Measurements from ENCODE around the gene ADGRD1.

ADGRD1 gene

DNA sequence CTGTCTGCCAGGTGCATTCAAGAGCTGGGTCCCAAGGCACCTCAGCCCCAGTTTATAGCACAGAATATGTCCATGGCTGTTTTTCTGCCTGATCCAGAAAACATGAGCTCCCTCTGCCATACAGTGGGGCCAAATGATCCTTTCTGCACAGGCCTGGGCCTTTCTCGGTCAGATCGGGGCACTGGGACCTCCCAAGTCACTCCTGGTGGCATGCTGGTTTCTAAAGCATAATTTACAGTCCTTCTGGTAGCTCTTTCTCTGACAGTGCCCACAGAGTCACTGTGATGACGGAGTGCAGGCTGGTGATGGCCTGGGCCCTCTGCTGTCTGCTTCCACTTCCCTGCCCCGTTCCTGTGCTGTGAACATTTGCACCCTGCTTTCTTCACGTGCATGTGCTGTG, 99.2 kb downstream of the ADGRD1 start:
- H3K27me3 ChIP-seq (ENCODE audit: control insufficient read depth, insufficient read depth, low read length): no peaks in the 10 kb centered on the region
- H3K9me3 ChIP-seq (ENCODE audit: control insufficient read depth, insufficient read depth, low read length): no peaks in the 10 kb centered on the region
- no peak overlapping the region for H3K9ac ChIP-seq (ENCODE audit: low read depth, low read length)
- H3K4me1 ChIP-seq (ENCODE audit: control insufficient read depth, insufficient read depth, low read length): no peaks in the 10 kb centered on the region
- no peak overlapping the region for H3K4me3 ChIP-seq (ENCODE audit: low read depth, low read length)
- H3K36me3 ChIP-seq (ENCODE audit: control insufficient read depth, insufficient read depth, low read length): no peaks in the 10 kb centered on the region

DNA sequence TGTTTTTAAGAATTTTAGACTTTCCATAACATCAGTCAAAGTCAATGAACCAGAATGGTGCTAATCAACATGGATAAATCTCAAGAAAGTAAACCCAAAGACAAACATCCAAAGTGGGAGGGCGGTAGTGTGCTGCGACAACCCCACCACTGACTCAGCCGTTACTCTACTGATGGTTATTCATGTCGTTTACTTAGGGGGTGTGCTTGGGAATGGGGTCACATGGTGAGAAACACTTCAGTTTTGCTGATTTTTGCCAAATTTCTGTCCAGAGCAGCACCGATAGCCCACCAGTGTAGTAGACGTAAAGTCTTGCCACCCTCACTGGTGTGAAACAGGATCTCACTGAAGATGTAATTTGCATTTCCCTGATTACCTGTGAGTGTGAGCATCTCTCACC, 99.9 kb downstream of the ADGRD1 start:
- Histone ChIP-seq H3K9me3 (ENCODE audit: control insufficient read depth, insufficient read depth, low read length) (no peaks in the 10 kb centered on the region), H3K27me3 (ENCODE audit: control insufficient read depth, insufficient read depth, low read length) (no peaks in the 10 kb centered on the region), H3K36me3 (ENCODE audit: control insufficient read depth, insufficient read depth, low read length) (no peaks in the 10 kb centered on the region), H3K4me1 (ENCODE audit: control insufficient read depth, insufficient read depth, low read length) (no peaks in the 10 kb centered on the region), H3K4me3 (ENCODE audit: low read depth, low read length) (no peak overlapping the region), H3K9ac (ENCODE audit: low read depth, low read length) (no peak overlapping the region)

DNA sequence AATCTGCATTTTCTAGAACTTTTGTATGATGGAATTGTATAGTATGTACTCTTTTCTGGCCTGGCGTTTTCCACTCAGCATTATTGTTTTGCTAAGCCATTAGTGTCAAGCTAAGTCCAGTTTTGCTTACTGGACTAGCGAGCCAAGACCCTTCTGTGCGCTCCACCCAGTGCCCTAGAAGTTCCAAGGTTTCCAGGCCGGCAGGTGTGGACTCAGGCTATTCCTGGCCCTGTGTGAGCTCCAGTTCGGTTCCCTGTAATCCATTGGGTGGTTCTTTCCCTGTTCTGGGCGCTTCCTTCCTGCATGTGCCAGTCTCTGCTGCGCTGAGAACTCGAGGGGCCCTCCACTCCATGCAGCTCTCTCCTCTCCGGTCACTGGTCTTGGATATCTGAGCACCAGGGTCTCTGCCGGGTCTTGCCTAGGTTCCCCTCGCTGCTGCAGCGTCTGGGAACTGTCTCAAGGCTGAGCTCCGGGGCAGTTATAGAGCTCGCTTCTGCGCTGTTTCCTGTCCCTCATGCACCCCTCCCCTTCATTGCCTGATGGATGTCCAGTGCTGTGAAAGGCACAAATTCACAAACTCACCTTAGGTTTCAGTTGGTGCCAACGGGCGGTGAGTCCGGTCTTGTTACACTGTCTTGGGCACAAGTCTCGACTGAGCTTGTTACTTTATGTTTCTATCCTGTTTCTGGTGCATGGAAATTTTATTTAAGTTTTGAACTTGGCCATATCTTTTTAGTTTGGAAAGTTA, 100.8 kb downstream of the ADGRD1 start:
- Histone ChIP-seq H3K9me3 (ENCODE audit: control insufficient read depth, insufficient read depth, low read length) (no peaks in the 10 kb centered on the region), H3K4me1 (ENCODE audit: control insufficient read depth, insufficient read depth, low read length) (no peaks in the 10 kb centered on the region), H3K36me3 (ENCODE audit: control insufficient read depth, insufficient read depth, low read length) (no peaks in the 10 kb centered on the region), H3K9ac (ENCODE audit: low read depth, low read length) (no peak overlapping the region), H3K27me3 (ENCODE audit: control insufficient read depth, insufficient read depth, low read length) (no peaks in the 10 kb centered on the region), H3K4me3 (ENCODE audit: low read depth, low read length) (no peak overlapping the region)

DNA sequence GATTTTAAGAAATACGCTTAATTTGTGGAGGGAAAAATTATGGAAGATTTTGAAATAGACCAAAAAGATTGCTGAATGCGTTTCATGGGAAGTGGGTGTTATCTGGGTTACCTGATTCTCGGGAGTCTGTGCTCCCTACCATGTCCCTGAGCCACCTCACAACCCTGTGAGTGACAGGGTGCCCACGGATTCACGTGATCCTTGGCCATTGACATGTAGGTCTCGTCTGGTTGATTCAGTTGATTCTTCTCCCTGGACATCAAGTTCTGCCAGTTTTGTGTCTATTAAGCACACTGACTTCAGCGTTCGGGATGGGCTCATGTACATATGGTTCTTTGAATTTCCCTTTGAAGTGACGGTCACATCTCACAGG, 101.4 kb downstream of the ADGRD1 start:
- no peak overlapping the region for H3K9ac ChIP-seq (ENCODE audit: low read depth, low read length)
- H3K4me1 ChIP-seq (ENCODE audit: control insufficient read depth, insufficient read depth, low read length): no peaks in the 10 kb centered on the region
- no peak overlapping the region for H3K4me3 ChIP-seq (ENCODE audit: low read depth, low read length)
- no peaks in the 10 kb centered on the region for H3K36me3 ChIP-seq (ENCODE audit: control insufficient read depth, insufficient read depth, low read length)
- no peaks in the 10 kb centered on the region for H3K9me3 ChIP-seq (ENCODE audit: control insufficient read depth, insufficient read depth, low read length)
- no peaks in the 10 kb centered on the region for H3K27me3 ChIP-seq (ENCODE audit: control insufficient read depth, insufficient read depth, low read length)

DNA sequence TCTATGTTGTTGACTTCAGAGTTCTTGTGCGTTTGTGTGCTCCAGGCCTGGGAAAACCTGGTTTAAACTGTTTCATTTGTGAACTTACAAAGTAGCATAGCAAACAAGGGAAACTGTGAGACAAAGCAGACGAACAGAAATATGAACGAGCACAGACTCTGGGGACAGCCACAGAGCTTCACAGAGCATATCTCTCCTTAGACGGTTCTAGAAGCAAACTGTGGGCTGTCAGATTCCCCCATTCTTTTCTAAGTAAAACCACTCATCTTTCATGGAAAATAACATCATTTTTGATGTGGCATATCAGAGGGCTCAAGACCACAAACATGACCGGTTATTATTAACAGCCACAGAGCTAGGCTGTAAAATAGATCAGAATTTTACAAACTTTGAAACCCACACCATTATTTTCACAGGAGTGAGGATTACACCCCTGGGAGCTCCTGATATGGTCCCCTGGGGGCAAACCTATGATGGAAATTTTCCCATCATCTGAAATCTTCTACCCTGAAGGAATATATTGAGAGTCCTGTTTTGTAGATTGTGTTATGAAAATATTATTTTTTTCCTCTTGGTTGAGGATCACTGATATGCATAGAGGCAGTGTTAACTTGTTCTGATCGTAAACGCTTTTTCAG, 102.0 kb downstream of the ADGRD1 start:
- no peaks in the 10 kb centered on the region for H3K27me3 ChIP-seq (ENCODE audit: control insufficient read depth, insufficient read depth, low read length)
- no peaks in the 10 kb centered on the region for H3K9me3 ChIP-seq (ENCODE audit: control insufficient read depth, insufficient read depth, low read length)
- no peaks in the 10 kb centered on the region for H3K36me3 ChIP-seq (ENCODE audit: control insufficient read depth, insufficient read depth, low read length)
- H3K4me1 ChIP-seq (ENCODE audit: control insufficient read depth, insufficient read depth, low read length): no peaks in the 10 kb centered on the region
- H3K9ac ChIP-seq (ENCODE audit: low read depth, low read length): no peak overlapping the region
- H3K4me3 ChIP-seq (ENCODE audit: low read depth, low read length): no peak overlapping the region

DNA sequence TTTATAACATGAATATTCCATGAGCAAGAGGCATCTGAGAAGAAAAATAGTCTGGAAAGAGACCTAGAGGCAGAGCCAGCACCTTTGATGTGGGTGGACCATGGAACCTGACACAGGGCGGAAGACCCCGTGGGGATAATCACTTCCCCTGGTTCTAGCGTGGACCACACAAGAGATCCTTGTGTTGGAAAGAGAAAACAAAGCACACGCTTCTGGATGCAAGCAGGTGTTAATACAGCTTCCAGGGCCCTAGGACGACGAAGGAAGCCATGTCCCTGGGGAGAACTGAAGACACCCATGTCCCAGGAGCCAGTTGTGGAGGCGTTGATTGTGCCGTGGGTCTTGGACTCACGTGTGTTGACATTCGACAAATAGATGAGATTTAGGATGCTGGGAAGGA, 102.9 kb downstream of the ADGRD1 start:
- H3K36me3 ChIP-seq (ENCODE audit: control insufficient read depth, insufficient read depth, low read length): no peaks in the 10 kb centered on the region
- H3K4me3 ChIP-seq (ENCODE audit: low read depth, low read length): no peak overlapping the region
- H3K27me3 ChIP-seq (ENCODE audit: control insufficient read depth, insufficient read depth, low read length): no peaks in the 10 kb centered on the region
- H3K4me1 ChIP-seq (ENCODE audit: control insufficient read depth, insufficient read depth, low read length): no peaks in the 10 kb centered on the region
- no peaks in the 10 kb centered on the region for H3K9me3 ChIP-seq (ENCODE audit: control insufficient read depth, insufficient read depth, low read length)
- H3K9ac ChIP-seq (ENCODE audit: low read depth, low read length): no peak overlapping the region

DNA sequence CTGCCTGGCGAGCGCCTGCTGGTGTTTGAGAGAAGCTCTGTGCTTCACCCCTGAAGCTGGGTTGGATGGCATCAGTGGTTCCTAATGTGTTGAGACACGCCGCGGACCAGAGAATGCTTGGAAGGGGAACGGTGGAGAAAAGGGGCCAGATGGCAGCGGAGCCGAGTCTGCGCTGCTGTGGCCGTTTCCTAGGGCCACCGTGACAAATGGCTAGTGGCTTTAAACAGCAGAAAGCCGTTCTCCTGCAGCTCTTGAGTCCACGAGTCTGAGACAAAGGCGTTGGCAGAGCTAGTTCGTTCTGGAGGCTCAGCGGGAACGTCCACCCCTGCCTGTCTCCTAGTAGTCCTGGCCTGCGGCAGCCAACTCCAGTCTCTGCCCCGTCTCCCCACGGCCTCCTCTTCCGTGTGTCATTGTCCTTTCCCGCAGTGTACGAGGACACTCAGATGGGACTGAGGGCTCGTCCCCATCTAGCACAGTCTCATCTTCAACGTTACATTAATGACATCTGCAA, 103.6 kb downstream of the ADGRD1 start:
- no peaks in the 10 kb centered on the region for H3K4me1 ChIP-seq (ENCODE audit: control insufficient read depth, insufficient read depth, low read length)
- no peak overlapping the region for H3K4me3 ChIP-seq (ENCODE audit: low read depth, low read length)
- no peaks in the 10 kb centered on the region for H3K36me3 ChIP-seq (ENCODE audit: control insufficient read depth, insufficient read depth, low read length)
- H3K9me3 ChIP-seq (ENCODE audit: control insufficient read depth, insufficient read depth, low read length): no peaks in the 10 kb centered on the region
- H3K9ac ChIP-seq (ENCODE audit: low read depth, low read length): no peak overlapping the region
- H3K27me3 ChIP-seq (ENCODE audit: control insufficient read depth, insufficient read depth, low read length): no peaks in the 10 kb centered on the region

DNA sequence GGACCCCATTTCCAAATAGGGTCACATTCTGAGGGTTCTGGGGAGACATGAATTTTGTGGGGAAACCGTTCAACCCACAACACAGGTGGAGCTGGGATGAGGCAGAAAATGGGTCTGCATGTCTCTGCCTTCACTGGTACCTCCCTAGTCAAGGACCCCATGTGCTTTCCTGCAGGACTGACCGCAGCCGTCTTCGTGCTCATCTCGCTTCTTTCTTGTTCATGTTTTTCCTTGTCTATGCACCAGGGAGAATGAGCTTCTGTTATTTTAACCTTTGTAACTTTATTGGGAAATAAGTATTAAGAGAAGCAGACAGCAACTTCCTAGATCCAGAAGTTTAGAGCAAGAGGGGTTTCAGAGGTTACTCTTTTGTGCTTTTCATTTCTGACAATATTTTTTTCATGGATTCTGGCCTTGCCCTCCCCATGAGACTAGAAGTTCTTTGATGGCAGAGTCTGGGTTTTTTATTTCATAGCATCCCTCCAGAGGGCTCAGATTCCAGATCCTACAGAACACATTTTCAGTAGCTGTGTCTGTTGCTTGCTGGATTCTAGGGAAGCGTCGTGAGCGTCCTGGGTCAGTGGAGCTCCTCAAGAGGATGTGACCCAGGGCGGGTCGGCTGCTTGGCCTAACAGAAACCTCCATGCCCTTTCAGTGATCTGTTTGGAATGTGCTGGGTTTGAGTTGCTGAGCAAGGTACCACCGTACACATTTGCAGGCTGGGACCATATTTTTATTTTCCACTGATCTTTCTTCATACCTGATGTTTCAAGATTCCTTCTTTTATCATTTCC, 104.2 kb downstream of the ADGRD1 start:
- Histone ChIP-seq H3K27me3 (ENCODE audit: control insufficient read depth, insufficient read depth, low read length) (no peaks in the 10 kb centered on the region), H3K4me3 (ENCODE audit: low read depth, low read length) (no peak overlapping the region), H3K9me3 (ENCODE audit: control insufficient read depth, insufficient read depth, low read length) (no peaks in the 10 kb centered on the region), H3K36me3 (ENCODE audit: control insufficient read depth, insufficient read depth, low read length) (no peaks in the 10 kb centered on the region), H3K4me1 (ENCODE audit: control insufficient read depth, insufficient read depth, low read length) (no peaks in the 10 kb centered on the region), H3K9ac (ENCODE audit: low read depth, low read length) (no peak overlapping the region)

DNA sequence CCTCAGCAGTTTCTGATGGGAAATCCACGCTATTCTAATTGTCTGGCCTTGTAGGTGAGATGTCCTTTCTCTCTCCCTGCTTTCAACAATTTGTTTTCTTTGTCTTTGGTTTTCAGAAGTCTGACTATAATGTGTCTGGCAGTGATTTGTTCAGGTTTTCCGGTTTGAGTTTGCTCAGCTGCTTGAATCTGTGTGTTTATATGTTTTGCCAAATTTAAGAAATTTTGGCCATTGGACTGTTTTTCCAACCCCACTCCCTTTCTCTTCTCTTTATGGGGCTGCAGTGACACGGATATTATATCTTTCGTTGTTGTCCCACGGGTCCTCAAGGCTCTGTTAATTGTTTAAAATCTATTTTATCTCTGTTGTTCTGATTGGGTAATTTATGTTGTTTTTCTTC, 105.0 kb downstream of the ADGRD1 start:
- H3K27me3 ChIP-seq (ENCODE audit: control insufficient read depth, insufficient read depth, low read length): no peaks in the 10 kb centered on the region
- H3K4me1 ChIP-seq (ENCODE audit: control insufficient read depth, insufficient read depth, low read length): no peaks in the 10 kb centered on the region

DNA sequence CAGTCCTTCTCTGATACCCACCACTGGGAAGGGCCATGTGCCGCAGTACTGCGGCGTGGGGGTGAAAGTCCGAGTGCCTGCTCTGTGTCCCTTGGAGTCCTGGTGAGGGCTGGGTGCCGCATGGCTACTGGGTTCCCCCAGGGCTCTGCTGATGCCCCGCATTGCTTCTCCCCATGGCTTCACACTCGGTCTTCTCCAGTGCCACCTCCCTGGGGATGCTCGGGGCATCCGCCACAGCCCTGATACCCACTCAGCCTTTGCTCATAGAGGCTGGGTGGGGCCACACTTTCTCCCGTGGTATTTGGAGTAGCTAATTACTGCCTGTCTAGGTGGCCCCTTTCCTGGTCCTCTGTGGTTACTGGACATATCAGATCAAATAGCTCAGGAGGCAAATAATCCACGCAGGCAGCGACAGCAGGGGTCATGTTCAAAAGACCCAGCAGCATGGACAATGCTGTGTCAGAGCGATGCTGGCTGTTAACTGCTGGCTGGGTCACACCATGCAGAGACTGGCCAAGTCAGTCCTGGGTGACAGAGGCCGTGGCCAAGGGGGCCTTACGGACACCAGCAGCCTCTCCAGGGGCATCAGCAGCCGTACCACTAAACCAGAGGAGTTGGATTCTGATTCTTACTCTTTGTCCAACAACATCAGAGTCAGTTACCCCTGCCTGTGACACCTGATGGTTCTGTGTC, 106.5 kb downstream of the ADGRD1 start:
- Histone ChIP-seq H3K27me3 (ENCODE audit: control insufficient read depth, insufficient read depth, low read length) (no peaks in the 10 kb centered on the region), H3K9ac (ENCODE audit: low read depth, low read length) (no peak overlapping the region)

More for the DNA sequence above, 105.0 kb downstream of the ADGRD1 start:
- no peaks in the 10 kb centered on the region for H3K36me3 ChIP-seq (ENCODE audit: control insufficient read depth, insufficient read depth, low read length)
- H3K4me3 ChIP-seq (ENCODE audit: low read depth, low read length): no peak overlapping the region
- H3K9me3 ChIP-seq (ENCODE audit: control insufficient read depth, insufficient read depth, low read length): no peaks in the 10 kb centered on the region
- H3K9ac ChIP-seq (ENCODE audit: low read depth, low read length): no peak overlapping the region

DNA sequence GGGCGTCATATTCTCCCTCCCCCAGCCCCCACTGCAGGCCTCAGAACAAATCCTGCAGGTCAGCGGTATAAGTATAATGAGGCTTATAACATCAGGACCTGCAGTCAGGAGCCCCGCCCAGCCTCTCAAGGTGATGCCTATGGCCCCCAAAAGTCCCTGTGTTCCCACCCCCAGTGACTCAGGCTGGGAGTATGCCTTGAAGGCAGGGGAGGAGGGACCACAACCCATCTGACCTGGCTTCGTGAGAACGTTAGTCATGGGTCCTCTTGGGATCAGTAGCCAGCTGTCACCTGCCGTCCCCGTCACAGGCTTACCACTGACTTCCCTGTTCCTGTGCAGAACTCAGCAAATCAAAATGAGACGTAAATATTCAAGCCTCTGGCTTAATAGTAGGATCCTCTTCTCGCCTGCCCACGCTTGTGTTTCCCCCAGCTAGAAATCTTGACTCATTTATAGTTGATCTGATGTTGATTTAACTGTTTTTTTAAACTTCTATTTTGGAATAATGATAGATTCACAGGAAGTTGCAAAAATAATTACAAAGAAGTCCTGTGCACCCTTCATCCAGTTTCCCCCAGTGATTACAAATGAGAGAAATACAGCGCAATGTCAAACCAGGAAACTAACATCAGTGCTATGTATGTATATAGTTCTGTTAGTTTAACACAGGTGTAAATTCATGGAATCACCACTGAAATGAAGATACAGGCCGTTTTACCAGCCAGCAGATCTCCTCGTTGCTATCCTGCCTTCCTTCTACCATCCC, 107.5 kb downstream of the ADGRD1 start:
- Histone ChIP-seq H3K4me1 (ENCODE audit: control insufficient read depth, insufficient read depth, low read length) (no peaks in the 10 kb centered on the region), H3K27me3 (ENCODE audit: control insufficient read depth, insufficient read depth, low read length) (no peaks in the 10 kb centered on the region), H3K36me3 (ENCODE audit: control insufficient read depth, insufficient read depth, low read length) (no peaks in the 10 kb centered on the region), H3K4me3 (ENCODE audit: low read depth, low read length) (no peak overlapping the region), H3K9ac (ENCODE audit: low read depth, low read length) (no peak overlapping the region), H3K9me3 (ENCODE audit: control insufficient read depth, insufficient read depth, low read length) (no peaks in the 10 kb centered on the region)

More for the DNA sequence above, 106.5 kb downstream of the ADGRD1 start:
- Histone ChIP-seq H3K36me3 (ENCODE audit: control insufficient read depth, insufficient read depth, low read length) (no peaks in the 10 kb centered on the region), H3K4me3 (ENCODE audit: low read depth, low read length) (no peak overlapping the region), H3K4me1 (ENCODE audit: control insufficient read depth, insufficient read depth, low read length) (no peaks in the 10 kb centered on the region), H3K9me3 (ENCODE audit: control insufficient read depth, insufficient read depth, low read length) (no peaks in the 10 kb centered on the region)
